Liver (tissue), 9 donors: Measurements from ENCODE around the gene SLC2A5. TPM values are rescaled to one million over a fixed set of nuclear protein-coding genes. Genes with fewer than 3 reads are reported as not detected.

ENCODE experiments used
- DNase-seq: peaks from one replicate; pipeline ENCODE4 v3.0.0-alpha.2; 2017; ENCODE audit warnings: low spot score
- H3K27ac ChIP-seq, 2 donors: one replicate each; pipeline ENCODE4 v1.7.0; 2013; ENCODE audit warnings: inconsistent platforms in 2 of 2, low read length in 2 of 2, control low read depth in 1 of 2, low read depth in 1 of 2, mild to moderate bottlenecking in 1 of 2
- H3K27me3 ChIP-seq, 4 donors: one replicate each; pipeline versions ENCODE4 v1.6.1 to v1.7.0; 2013; ENCODE audit warnings: low read length in 3 of 4, inconsistent platforms in 1 of 4, mild to moderate bottlenecking in 1 of 4, moderate library complexity in 1 of 4; ENCODE audit not compliant: control insufficient read depth in 4 of 4, insufficient read depth in 4 of 4
- H3K36me3 ChIP-seq, 4 donors: one replicate each; pipeline versions ENCODE4 v1.6.1 to v1.7.0; 2013; ENCODE audit warnings: low read length in 3 of 4, mild to moderate bottlenecking in 3 of 4, low read depth in 1 of 4, moderate library complexity in 1 of 4; ENCODE audit not compliant: control insufficient read depth in 4 of 4, insufficient read depth in 3 of 4
- H3K4me1 ChIP-seq, 4 donors: one replicate each; pipeline versions ENCODE4 v1.6.1 to v1.7.0; 2013; ENCODE audit warnings: low read length in 3 of 4, mild to moderate bottlenecking in 3 of 4, moderate library complexity in 1 of 4; ENCODE audit not compliant: control insufficient read depth in 4 of 4, insufficient read depth in 4 of 4
- H3K4me3 ChIP-seq, 3 donors: one replicate each; pipeline versions ENCODE4 v1.6.1 to v1.7.0; 2013; ENCODE audit warnings: low read length in 3 of 3, control low read depth in 1 of 3, low read depth in 1 of 3, mild to moderate bottlenecking in 1 of 3
- H3K9ac ChIP-seq, 2 donors: one replicate each; pipeline ENCODE4 v1.7.0; 2013; ENCODE audit warnings: low read length in 2 of 2, mild to moderate bottlenecking in 2 of 2, moderate library complexity in 2 of 2, control low read depth in 1 of 2, low read depth in 1 of 2
- H3K9me3 ChIP-seq, 4 donors: one replicate each; pipeline versions ENCODE4 v1.6.1 to v1.7.0; 2013; ENCODE audit warnings: low read length in 3 of 4; ENCODE audit not compliant: control insufficient read depth in 4 of 4
- FOXA1 ChIP-seq: IDR thresholded peaks from 2 replicates; pipeline ENCODE4 v1.6.1; 2016; ENCODE audit warnings: antibody characterized with exemption
- FOXA2 ChIP-seq: IDR thresholded peaks from 2 replicates; pipeline ENCODE4 v1.6.1; 2016; ENCODE audit warnings: antibody characterized with exemption
- HNF4A ChIP-seq, 2 donors: conservative IDR thresholded peaks; 2 replicates each; pipeline ENCODE4 v1.6.1; 2016; ENCODE audit warnings: antibody characterized with exemption in 2 of 2, mild to moderate bottlenecking in 2 of 2
- HNF4G ChIP-seq: IDR thresholded peaks from 2 replicates; pipeline ENCODE4 v1.6.1; 2016; ENCODE audit warnings: antibody characterized with exemption
- RAD21 ChIP-seq, 2 donors: IDR thresholded peaks; 2 replicates each; pipeline ENCODE4 v1.6.1; 2016; ENCODE audit warnings: antibody characterized with exemption in 2 of 2, mild to moderate bottlenecking in 2 of 2
- RXRA ChIP-seq, 2 donors: IDR thresholded peaks; 2 replicates each; pipeline ENCODE4 v1.6.1; 2017 to 2018; ENCODE audit warnings: antibody characterized with exemption in 2 of 2, mild to moderate bottlenecking in 1 of 2
- SP1 ChIP-seq: IDR thresholded peaks from 2 replicates; pipeline ENCODE4 v1.6.1; 2018; ENCODE audit warnings: antibody characterized with exemption, mild to moderate bottlenecking
- TAF1 ChIP-seq: conservative IDR thresholded peaks from 2 replicates; pipeline ENCODE4 v1.6.1; 2016; ENCODE audit warnings: antibody characterized with exemption, mild to moderate bottlenecking
- YY1 ChIP-seq: IDR thresholded peaks from 2 replicates; pipeline ENCODE4 v1.6.1; 2016; ENCODE audit warnings: antibody characterized with exemption, mild to moderate bottlenecking
- WGBS: extraction: QIAGEN DNeasy Blood & Tissue Kit; methylation state at CpG from one replicate; pipeline ENCODE4 v1.1.7; 2013; 5-methylcytosine and 5-hydroxymethylcytosine counted together
- polyA plus RNA-seq, 2 donors: library from polyadenylated mRNA; stranded (reverse) in 1 of 2; unstranded in 1 of 2; fragments of 200-250 nt in 1 of 2; fragments of >200 nt in 1 of 2; fragmentation: Nextera tagmentation in 1 of 2; extraction: Ambion mirVana in 1 of 2; gene quantifications; one replicate each; pipeline versions ENCODE4 v1.2.1 to v1.2.3, GENCODE V29; 2013 to 2015
- total RNA-seq, 2 donors: library from RNA; depleted of rRNA; stranded (reverse); fragments of >200 nt; gene quantifications; one replicate each; pipeline ENCODE4 v1.2.3, GENCODE V29; 2014
- TF ChIP-seq, protein P1 (sequence below): IDR thresholded peaks from 2 replicates; pipeline ENCODE4 v1.6.1; 2016; ENCODE audit warnings: antibody characterized with exemption
- TF ChIP-seq, protein P2 (sequence below): IDR thresholded peaks from 2 replicates; pipeline ENCODE4 v1.6.1; 2016; ENCODE audit warnings: antibody characterized with exemption, mild to moderate bottlenecking
- TF ChIP-seq, protein P3 (sequence below): IDR thresholded peaks from 2 replicates; pipeline ENCODE4 v1.6.1; 2016; ENCODE audit warnings: antibody characterized with exemption
- TF ChIP-seq, protein P4 (sequence below): fragments of 150-350 bp; IDR thresholded peaks from 2 replicates; pipeline ENCODE4 v1.5.1; 2017; ENCODE audit warnings: improper control_type of control experiment, low read depth, low read length; ENCODE audit not compliant: missing input control
- donor health status: healthy.
- donor health status: healthy.
- donor health status: healthy.
- donor health status: healthy.
- donor health status: healthy.

Gene SLC2A5
- total and polyA plus RNA-seq, 4 donors, result 0.07 to 1.6 (median 0.13) TPM

DNA sequence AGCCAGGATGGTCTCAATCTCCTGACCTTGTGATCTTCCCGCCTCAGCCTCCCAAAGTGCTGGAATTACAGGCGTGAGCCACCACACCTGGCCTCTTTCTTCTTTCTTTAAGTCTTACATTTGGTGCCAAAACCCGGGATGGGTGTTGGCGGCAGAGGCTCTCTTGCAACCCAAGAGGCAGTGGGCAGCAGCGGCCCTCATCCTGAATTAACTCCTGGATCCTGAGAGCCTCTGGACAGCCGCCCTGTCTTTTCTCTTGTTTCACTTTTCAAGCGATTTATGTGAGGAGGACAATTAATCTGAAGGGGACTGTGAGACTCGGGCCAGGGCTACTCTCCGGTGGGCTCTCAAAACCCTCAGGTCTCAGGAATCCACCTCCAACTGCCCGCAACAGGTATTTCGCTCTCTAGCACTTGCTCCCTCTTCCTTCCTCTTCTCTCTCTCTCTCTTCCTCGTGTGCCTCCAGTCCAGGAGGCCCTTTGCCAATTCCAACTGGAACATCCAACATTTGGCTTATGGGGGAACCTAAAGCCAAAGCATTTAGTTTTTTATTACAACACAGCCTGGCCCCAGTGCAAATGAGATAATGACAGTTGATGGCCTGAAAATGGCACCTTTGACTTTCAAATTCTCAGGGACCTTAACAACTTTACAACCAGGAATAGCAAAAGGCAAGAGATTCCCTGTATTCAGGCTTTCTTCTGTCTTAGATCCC is 18.1 kb upstream of the SLC2A5 start:
- Histone ChIP-seq H3K9ac (no peak overlapping the region), H3K4me3 (no peak overlapping the region), H3K27me3 (no peaks in the 10 kb centered on the region), H3K4me1 (no peaks in the 10 kb centered on the region), H3K27ac (no peak overlapping the region), H3K9me3 (no peaks in the 10 kb centered on the region), H3K36me3 (no peaks in the 10 kb centered on the region)
- 90% methylated on average over 12 of the region's 12 CpGs for WGBS
- TF ChIP-seq HNF4A (conservative IDR thresholded peaks at IDR 0.05), result no peak
- no peak for TF ChIP-seq YY1
- no peak for TF ChIP-seq FOXA1
- no peak for TF ChIP-seq TAF1
- TF ChIP-seq, protein P1, sequence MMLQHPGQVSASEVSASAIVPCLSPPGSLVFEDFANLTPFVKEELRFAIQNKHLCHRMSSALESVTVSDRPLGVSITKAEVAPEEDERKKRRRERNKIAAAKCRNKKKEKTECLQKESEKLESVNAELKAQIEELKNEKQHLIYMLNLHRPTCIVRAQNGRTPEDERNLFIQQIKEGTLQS, result no peak
- no peak for TF ChIP-seq RXRA (IDR thresholded peaks at IDR 0.05)
- TF ChIP-seq, protein P2, sequence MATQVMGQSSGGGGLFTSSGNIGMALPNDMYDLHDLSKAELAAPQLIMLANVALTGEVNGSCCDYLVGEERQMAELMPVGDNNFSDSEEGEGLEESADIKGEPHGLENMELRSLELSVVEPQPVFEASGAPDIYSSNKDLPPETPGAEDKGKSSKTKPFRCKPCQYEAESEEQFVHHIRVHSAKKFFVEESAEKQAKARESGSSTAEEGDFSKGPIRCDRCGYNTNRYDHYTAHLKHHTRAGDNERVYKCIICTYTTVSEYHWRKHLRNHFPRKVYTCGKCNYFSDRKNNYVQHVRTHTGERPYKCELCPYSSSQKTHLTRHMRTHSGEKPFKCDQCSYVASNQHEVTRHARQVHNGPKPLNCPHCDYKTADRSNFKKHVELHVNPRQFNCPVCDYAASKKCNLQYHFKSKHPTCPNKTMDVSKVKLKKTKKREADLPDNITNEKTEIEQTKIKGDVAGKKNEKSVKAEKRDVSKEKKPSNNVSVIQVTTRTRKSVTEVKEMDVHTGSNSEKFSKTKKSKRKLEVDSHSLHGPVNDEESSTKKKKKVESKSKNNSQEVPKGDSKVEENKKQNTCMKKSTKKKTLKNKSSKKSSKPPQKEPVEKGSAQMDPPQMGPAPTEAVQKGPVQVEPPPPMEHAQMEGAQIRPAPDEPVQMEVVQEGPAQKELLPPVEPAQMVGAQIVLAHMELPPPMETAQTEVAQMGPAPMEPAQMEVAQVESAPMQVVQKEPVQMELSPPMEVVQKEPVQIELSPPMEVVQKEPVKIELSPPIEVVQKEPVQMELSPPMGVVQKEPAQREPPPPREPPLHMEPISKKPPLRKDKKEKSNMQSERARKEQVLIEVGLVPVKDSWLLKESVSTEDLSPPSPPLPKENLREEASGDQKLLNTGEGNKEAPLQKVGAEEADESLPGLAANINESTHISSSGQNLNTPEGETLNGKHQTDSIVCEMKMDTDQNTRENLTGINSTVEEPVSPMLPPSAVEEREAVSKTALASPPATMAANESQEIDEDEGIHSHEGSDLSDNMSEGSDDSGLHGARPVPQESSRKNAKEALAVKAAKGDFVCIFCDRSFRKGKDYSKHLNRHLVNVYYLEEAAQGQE, result no peak
- TF ChIP-seq RAD21 (IDR thresholded peaks at IDR 0.05), result no peak
- TF ChIP-seq, protein P3, sequence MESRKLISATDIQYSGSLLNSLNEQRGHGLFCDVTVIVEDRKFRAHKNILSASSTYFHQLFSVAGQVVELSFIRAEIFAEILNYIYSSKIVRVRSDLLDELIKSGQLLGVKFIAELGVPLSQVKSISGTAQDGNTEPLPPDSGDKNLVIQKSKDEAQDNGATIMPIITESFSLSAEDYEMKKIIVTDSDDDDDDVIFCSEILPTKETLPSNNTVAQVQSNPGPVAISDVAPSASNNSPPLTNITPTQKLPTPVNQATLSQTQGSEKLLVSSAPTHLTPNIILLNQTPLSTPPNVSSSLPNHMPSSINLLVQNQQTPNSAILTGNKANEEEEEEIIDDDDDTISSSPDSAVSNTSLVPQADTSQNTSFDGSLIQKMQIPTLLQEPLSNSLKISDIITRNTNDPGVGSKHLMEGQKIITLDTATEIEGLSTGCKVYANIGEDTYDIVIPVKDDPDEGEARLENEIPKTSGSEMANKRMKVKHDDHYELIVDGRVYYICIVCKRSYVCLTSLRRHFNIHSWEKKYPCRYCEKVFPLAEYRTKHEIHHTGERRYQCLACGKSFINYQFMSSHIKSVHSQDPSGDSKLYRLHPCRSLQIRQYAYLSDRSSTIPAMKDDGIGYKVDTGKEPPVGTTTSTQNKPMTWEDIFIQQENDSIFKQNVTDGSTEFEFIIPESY, result no peak
- no peak for TF ChIP-seq FOXA2
- TF ChIP-seq, protein P4, sequence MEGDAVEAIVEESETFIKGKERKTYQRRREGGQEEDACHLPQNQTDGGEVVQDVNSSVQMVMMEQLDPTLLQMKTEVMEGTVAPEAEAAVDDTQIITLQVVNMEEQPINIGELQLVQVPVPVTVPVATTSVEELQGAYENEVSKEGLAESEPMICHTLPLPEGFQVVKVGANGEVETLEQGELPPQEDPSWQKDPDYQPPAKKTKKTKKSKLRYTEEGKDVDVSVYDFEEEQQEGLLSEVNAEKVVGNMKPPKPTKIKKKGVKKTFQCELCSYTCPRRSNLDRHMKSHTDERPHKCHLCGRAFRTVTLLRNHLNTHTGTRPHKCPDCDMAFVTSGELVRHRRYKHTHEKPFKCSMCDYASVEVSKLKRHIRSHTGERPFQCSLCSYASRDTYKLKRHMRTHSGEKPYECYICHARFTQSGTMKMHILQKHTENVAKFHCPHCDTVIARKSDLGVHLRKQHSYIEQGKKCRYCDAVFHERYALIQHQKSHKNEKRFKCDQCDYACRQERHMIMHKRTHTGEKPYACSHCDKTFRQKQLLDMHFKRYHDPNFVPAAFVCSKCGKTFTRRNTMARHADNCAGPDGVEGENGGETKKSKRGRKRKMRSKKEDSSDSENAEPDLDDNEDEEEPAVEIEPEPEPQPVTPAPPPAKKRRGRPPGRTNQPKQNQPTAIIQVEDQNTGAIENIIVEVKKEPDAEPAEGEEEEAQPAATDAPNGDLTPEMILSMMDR, result no peak
- no peak for TF ChIP-seq SP1
- no peak for DNase-seq

DNA sequence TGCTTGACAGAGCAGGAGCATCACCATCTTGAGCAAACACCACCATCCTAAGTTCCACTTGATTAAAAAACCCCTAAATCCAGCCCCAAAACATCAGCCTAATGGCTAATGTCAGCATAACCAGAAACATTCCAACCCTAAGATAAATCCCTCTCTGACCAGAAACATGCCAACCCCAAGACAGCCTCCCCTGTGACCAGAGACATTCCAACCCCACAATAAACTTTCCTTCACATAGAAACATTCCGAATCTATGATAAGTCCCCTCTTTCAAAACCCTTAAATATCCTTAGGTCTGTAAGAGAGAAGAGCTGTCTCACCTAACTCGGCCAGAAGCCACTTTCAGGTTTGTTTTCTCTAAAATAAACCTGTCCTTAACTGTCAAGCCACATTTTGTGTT is 17.4 kb upstream of the SLC2A5 start:
- no peak for DNase-seq
- 88% methylated on average over 2 of the region's 2 CpGs for WGBS
- Histone ChIP-seq H3K36me3 (no peaks in the 10 kb centered on the region), H3K9me3 (no peaks in the 10 kb centered on the region), H3K9ac (no peak overlapping the region), H3K4me3 (no peak overlapping the region), H3K27ac (no peak overlapping the region), H3K27me3 (no peaks in the 10 kb centered on the region), H3K4me1 (peaks cover 0 to 3% (median 0%) of the 10 kb centered on the region in 4 donors)
- TF ChIP-seq HNF4G, result no peak
